HCT116 (cell line): Measurements from ENCODE around the gene FAM20C.

Experiments
- EZH2phosphoT487 ChIP-seq: fragments of 200-600 bp; IDR thresholded peaks from 2 replicates; pipeline ENCODE4 v1.6.1; 2018; ENCODE audit warnings: antibody characterized with exemption, borderline replicate concordance
- POLR2A ChIP-seq: IDR thresholded peaks from 2 replicates; pipeline ENCODE4 v1.7.0; 2011; ENCODE audit warnings: borderline replicate concordance; ENCODE audit not compliant: insufficient read depth, insufficient read length; ENCODE audit errors: extremely low read depth
- POLR2AphosphoS5 ChIP-seq: IDR thresholded peaks from 2 replicates; pipeline ENCODE4 v1.6.1; 2011; ENCODE audit warnings: mild to moderate bottlenecking, low read depth, low read length, moderate library complexity
- TCF7L2 ChIP-seq: IDR thresholded peaks from 2 replicates; pipeline ENCODE4 v1.7.0; 2011; ENCODE audit warnings: borderline replicate concordance, inconsistent platforms; ENCODE audit not compliant: insufficient read depth, insufficient read length; ENCODE audit errors: extremely low read depth
- YY1 ChIP-seq: IDR thresholded peaks from 2 replicates; pipeline ENCODE4 v1.6.1; 2011; ENCODE audit warnings: low read length, low read depth, moderate library complexity, mild to moderate bottlenecking; ENCODE audit not compliant: insufficient replicate concordance; ENCODE audit errors: extremely low read depth
- TF ChIP-seq, protein P1 (sequence below), 3 experiments: fragments of 200-600 bp in 1 of 3; sonication (generic) in 1 of 3; IDR thresholded peaks in 2 of 3; conservative IDR thresholded peaks in 1 of 3; 2 replicates each; pipeline ENCODE4 v1.5.1; 2012 to 2017; ENCODE audit warnings: low read depth in 2 of 3, low read length in 2 of 3, antibody characterized with exemption in 1 of 3, borderline replicate concordance in 1 of 3, control low read depth in 1 of 3, mild to moderate bottlenecking in 1 of 3, mixed read lengths in 1 of 3, mixed run types in 1 of 3, moderate library complexity in 1 of 3; ENCODE audit not compliant: insufficient read depth in 1 of 3

DNA sequence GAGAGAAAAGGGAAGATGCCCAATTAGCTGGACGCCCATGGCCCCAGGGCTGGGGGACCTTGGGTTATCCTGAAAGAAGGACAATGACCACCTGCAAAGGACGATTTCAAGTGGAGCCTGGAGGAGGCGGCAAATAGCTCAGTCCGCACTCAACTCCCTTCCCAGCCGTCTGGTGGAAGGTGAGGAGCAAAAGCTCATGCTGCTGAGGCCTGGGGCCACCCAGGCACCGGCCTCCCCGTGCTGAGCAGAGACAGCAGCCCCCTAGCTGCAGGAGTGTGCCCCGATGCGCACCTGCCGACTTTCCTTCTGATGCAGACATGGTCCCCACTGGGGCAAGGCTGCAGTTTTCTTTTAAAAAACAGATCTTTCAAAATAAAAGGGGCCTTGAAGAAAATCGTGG, 7.9 kb downstream of the FAM20C start:
- TF ChIP-seq POLR2AphosphoS5: no peak
- TF ChIP-seq, protein P1, sequence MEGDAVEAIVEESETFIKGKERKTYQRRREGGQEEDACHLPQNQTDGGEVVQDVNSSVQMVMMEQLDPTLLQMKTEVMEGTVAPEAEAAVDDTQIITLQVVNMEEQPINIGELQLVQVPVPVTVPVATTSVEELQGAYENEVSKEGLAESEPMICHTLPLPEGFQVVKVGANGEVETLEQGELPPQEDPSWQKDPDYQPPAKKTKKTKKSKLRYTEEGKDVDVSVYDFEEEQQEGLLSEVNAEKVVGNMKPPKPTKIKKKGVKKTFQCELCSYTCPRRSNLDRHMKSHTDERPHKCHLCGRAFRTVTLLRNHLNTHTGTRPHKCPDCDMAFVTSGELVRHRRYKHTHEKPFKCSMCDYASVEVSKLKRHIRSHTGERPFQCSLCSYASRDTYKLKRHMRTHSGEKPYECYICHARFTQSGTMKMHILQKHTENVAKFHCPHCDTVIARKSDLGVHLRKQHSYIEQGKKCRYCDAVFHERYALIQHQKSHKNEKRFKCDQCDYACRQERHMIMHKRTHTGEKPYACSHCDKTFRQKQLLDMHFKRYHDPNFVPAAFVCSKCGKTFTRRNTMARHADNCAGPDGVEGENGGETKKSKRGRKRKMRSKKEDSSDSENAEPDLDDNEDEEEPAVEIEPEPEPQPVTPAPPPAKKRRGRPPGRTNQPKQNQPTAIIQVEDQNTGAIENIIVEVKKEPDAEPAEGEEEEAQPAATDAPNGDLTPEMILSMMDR (IDR thresholded peaks at IDR 0.05 in 2 of 3, conservative IDR thresholded peaks at IDR 0.05 in 1 of 3; ENCODE audit: borderline replicate concordance in 1 of 3, insufficient read depth in 1 of 3, low read depth in 2 of 3, low read length in 2 of 3): no peak
- TF ChIP-seq YY1: no peak
- TF ChIP-seq TCF7L2: no peak
- TF ChIP-seq POLR2A: no peak
- TF ChIP-seq EZH2phosphoT487: no peak
